K562 (cell line): ENCODE measurements around the gene CCDC106.

Experiments used
- CHD2 ChIP-seq: IDR thresholded peaks from 2 replicates; pipeline ENCODE4 v1.6.1; 2011; ENCODE audit warnings: low read depth, low read length
- ELK1 ChIP-seq: sonication (generic); formaldehyde crosslinking; IDR thresholded peaks from 2 replicates; pipeline ENCODE4 v1.8.1; 2022; ENCODE audit warnings: missing genetic modification reagents
- EZH2 ChIP-seq: IDR thresholded peaks from 2 replicates; pipeline ENCODE4 v1.6.1; 2012; ENCODE audit warnings: low read depth, mild to moderate bottlenecking, inconsistent platforms, low read length, borderline replicate concordance
- HDAC2 ChIP-seq: fragments of 450-650 bp; IDR thresholded peaks from 2 replicates; pipeline ENCODE4 v1.6.1; 2016; ENCODE audit warnings: mild to moderate bottlenecking
- MEIS2 ChIP-seq: fragments of 450-650 bp; IDR thresholded peaks from 2 replicates; pipeline ENCODE4 v1.6.1; 2014; ENCODE audit warnings: mild to moderate bottlenecking; ENCODE audit not compliant: partially characterized antibody
- PURB ChIP-seq: sonication (generic); formaldehyde crosslinking; IDR thresholded peaks from 2 replicates; pipeline ENCODE4 v1.9.0; 2021; ENCODE audit warnings: low read depth, mild to moderate bottlenecking, missing genetic modification reagents
- RFX5 ChIP-seq: IDR thresholded peaks from 2 replicates; pipeline ENCODE4 v1.6.1; 2011; ENCODE audit warnings: low read depth, mild to moderate bottlenecking, improper control_type of control experiment, low read length
- TAF15 ChIP-seq: fragments of 200-400 bp; formaldehyde crosslinking; IDR thresholded peaks from 2 replicates; pipeline ENCODE4 v1.6.1; 2017; ENCODE audit warnings: mild to moderate bottlenecking, low read depth, low read length, moderate library complexity
- TARDBP ChIP-seq: fragments of 450-650 bp; IDR thresholded peaks from 2 replicates; pipeline ENCODE4 v1.6.1; 2016
- TCF7 ChIP-seq: sonication (generic); IDR thresholded peaks from 2 replicates; pipeline ENCODE4 v1.6.1; 2016; ENCODE audit warnings: antibody characterized with exemption, borderline replicate concordance
- TRIM28 ChIP-seq: fragments of 450-650 bp; IDR thresholded peaks from 2 replicates; pipeline ENCODE4 v1.6.1; 2017
- TF ChIP-seq, protein P1 (sequence below): fragments of 450-650 bp; formaldehyde crosslinking; IDR thresholded peaks from 2 replicates; pipeline ENCODE4 v1.4.0; 2020; ENCODE audit warnings: mild to moderate bottlenecking, moderate library complexity
- TF ChIP-seq, protein P2 (sequence below), 3 experiments: IDR thresholded peaks in 2 of 3; conservative IDR thresholded peaks in 1 of 3; 2 replicates each; pipeline ENCODE4 v1.5.1; 2011 to 2012; ENCODE audit warnings: low read length in 3 of 3, mild to moderate bottlenecking in 3 of 3, control low read depth in 2 of 3, improper control_type of control experiment in 1 of 3, inconsistent platforms in 1 of 3, low read depth in 1 of 3, mixed read lengths in 1 of 3, moderate library complexity in 1 of 3; ENCODE audit not compliant: insufficient read depth in 2 of 3
- TF ChIP-seq, protein P3 (sequence below): IDR thresholded peaks from 2 replicates; pipeline ENCODE4 v1.6.1; 2016; ENCODE audit warnings: missing genetic modification characterization, missing compliant biosample characterization

DNA sequence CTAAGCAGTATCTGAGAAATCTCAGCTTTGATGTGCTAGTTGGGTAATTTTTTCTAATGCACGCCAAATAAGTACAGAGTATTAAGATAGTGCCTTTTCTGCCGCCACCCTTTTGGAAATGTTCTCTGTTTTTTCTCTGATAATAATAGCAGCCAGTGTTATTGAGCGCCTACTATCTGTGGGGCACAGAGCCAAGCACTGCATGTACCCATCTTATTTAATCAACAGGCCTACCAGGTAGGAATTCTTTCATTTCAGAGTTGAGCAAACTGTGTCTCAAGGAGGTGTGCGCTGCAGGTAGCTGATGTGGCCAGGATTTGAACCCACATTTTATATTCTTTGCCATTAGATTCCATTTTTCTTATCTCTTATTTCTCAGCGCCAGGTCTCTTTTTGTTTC, 28.4 kb downstream of the CCDC106 start:
- TF ChIP-seq RFX5 = no peak
- TF ChIP-seq TARDBP = no peak
- no peak for TF ChIP-seq HDAC2
- TF ChIP-seq ELK1 (CRISPR knock-in tag) = no peak
- TF ChIP-seq, protein P1, sequence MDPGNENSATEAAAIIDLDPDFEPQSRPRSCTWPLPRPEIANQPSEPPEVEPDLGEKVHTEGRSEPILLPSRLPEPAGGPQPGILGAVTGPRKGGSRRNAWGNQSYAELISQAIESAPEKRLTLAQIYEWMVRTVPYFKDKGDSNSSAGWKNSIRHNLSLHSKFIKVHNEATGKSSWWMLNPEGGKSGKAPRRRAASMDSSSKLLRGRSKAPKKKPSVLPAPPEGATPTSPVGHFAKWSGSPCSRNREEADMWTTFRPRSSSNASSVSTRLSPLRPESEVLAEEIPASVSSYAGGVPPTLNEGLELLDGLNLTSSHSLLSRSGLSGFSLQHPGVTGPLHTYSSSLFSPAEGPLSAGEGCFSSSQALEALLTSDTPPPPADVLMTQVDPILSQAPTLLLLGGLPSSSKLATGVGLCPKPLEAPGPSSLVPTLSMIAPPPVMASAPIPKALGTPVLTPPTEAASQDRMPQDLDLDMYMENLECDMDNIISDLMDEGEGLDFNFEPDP (CRISPR knock-in tag) = no peak
- TF ChIP-seq TCF7 = no peak
- TF ChIP-seq, protein P2, sequence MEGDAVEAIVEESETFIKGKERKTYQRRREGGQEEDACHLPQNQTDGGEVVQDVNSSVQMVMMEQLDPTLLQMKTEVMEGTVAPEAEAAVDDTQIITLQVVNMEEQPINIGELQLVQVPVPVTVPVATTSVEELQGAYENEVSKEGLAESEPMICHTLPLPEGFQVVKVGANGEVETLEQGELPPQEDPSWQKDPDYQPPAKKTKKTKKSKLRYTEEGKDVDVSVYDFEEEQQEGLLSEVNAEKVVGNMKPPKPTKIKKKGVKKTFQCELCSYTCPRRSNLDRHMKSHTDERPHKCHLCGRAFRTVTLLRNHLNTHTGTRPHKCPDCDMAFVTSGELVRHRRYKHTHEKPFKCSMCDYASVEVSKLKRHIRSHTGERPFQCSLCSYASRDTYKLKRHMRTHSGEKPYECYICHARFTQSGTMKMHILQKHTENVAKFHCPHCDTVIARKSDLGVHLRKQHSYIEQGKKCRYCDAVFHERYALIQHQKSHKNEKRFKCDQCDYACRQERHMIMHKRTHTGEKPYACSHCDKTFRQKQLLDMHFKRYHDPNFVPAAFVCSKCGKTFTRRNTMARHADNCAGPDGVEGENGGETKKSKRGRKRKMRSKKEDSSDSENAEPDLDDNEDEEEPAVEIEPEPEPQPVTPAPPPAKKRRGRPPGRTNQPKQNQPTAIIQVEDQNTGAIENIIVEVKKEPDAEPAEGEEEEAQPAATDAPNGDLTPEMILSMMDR (IDR thresholded peaks at IDR 0.05 in 2 of 3, conservative IDR thresholded peaks at IDR 0.05 in 1 of 3; ENCODE audit: insufficient read depth in 2 of 3, low read depth in 1 of 3, low read length in 3 of 3) = 0 out of 6 replicates have a peak, but pooled peaks of 1 of the 3 experiments have one; percentile 4
- no peak for TF ChIP-seq TAF15
- no peak for TF ChIP-seq PURB
- TF ChIP-seq TRIM28 = no peak
- TF ChIP-seq CHD2 = no peak
- TF ChIP-seq MEIS2 = no peak
- TF ChIP-seq EZH2 = no peak
- TF ChIP-seq, protein P3, sequence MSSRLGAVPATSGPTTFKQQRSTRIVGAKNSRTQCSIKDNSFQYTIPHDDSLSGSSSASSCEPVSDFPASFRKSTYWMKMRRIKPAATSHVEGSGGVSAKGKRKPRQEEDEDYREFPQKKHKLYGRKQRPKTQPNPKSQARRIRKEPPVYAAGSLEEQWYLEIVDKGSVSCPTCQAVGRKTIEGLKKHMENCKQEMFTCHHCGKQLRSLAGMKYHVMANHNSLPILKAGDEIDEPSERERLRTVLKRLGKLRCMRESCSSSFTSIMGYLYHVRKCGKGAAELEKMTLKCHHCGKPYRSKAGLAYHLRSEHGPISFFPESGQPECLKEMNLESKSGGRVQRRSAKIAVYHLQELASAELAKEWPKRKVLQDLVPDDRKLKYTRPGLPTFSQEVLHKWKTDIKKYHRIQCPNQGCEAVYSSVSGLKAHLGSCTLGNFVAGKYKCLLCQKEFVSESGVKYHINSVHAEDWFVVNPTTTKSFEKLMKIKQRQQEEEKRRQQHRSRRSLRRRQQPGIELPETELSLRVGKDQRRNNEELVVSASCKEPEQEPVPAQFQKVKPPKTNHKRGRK (tag) = no peak
